GM19397 (cell line): ENCODE results near the gene ACSL1.

Experiments used
- ATAC-seq: cut with Tn5 transposase; IDR thresholded peaks from one replicate; pipeline ENCODE4 v1.9.1; 2021; ENCODE audit warnings: mild to moderate bottlenecking, moderate library complexity; ENCODE audit not compliant: unreplicated experiment

The ACSL1 gene

GRCh38 chr4:184814686-184815045, 11.1 kb downstream of the ACSL1 start:
- ATAC-seq: no peak

- ATAC-seq: no peak
These were observed 13.1 kb downstream of the ACSL1 start for GRCh38 chr4:184812651-184813181.

GRCh38 chr4:184812199-184812542, 13.6 kb downstream of the ACSL1 start:
- no peak for ATAC-seq

GRCh38 chr4:184811526-184812198, 14.1 kb downstream of the ACSL1 start:
- no peak for ATAC-seq

GRCh38 chr4:184810720-184811119, 15.0 kb downstream of the ACSL1 start:
- no peak for ATAC-seq

GRCh38 chr4:184808713-184809050, 17.1 kb downstream of the ACSL1 start:
- no peak for ATAC-seq

- no peak for ATAC-seq
These were observed 17.7 kb downstream of the ACSL1 start for GRCh38 chr4:184807797-184808712.

- ATAC-seq: no peak
These were observed 18.5 kb downstream of the ACSL1 start for GRCh38 chr4:184807256-184807655.

- no peak for ATAC-seq
These were observed 19.1 kb downstream of the ACSL1 start for GRCh38 chr4:184806711-184807110.

- no peak for ATAC-seq
These were observed 19.6 kb downstream of the ACSL1 start for GRCh38 chr4:184806229-184806550.

GRCh38 chr4:184805462-184806228, 20.1 kb downstream of the ACSL1 start:
- peak; percentile 79 for ATAC-seq

- ATAC-seq: no peak
These were observed 21.1 kb downstream of the ACSL1 start for GRCh38 chr4:184804621-184805020.

GRCh38 chr4:184803874-184804273, 21.9 kb downstream of the ACSL1 start:
- ATAC-seq: no peak

- no peak for ATAC-seq
These were observed 22.6 kb downstream of the ACSL1 start for GRCh38 chr4:184803133-184803532.

- ATAC-seq: no peak
These were observed 23.1 kb downstream of the ACSL1 start for GRCh38 chr4:184802697-184803015.

- no peak for ATAC-seq
These were observed 23.7 kb downstream of the ACSL1 start for GRCh38 chr4:184801781-184802696.

GRCh38 chr4:184798504-184798903, 27.3 kb downstream of the ACSL1 start:
- ATAC-seq: no peak

- ATAC-seq: no peak
These were observed 28.9 kb downstream of the ACSL1 start for GRCh38 chr4:184796906-184797305.

GRCh38 chr4:184795214-184795844, 30.4 kb downstream of the ACSL1 start:
- no peak for ATAC-seq

- ATAC-seq: no peak
These were observed 31.3 kb downstream of the ACSL1 start for GRCh38 chr4:184794470-184794869.
